Measurements from ENCODE around the gene NLRC5. TPM values are rescaled to one million over a fixed set of nuclear protein-coding genes. Genes with fewer than 3 reads are reported as not detected.
A peak's percentile ranks its signal among the peaks of the same experiment; 100 is the strongest.
"Not testable (repeated sequence)": the region's sequence is repeated elsewhere in the genome, so short reads cannot be mapped to it uniquely, and the experiment has no call there.

Gene NLRC5
- total RNA-seq, 2 donors from 2014 or later, result 0.64 to 0.97 TPM

DNA sequence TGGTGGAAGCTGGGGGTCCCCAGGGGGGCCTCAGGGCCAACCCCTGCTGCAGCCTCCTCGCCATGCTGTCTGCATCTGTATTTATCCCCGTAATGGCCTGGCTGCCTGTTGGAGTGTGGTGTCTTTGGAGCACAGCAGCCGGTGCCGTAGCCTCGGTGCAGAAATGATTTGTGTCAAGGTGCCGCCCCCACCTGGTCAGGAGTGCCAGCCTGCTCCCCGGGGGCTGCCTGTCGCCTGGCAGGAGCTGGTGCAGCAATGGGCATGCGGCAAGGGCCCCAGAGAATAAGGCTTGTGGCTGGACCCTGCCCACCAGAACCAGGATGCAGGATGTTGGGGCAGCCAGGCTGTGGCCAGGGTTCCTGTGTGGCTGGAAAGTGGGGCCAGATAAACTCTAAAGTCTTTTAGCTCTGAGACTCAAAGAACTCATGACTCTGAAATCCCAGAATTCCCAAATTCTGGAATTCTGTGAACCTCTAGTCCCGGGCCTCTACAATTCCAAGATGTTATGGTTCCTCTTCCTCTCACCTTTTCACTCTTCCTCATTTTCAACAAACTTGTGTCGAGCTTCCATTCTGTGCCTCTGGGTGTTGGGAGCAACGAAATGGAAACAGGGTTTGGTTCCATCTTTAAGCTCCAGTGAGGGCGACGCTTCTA, 109.0 kb downstream of the NLRC5 start:
- Histone ChIP-seq H3K27me3 (ENCODE audit: control insufficient read depth, insufficient read depth, low read length, poor library complexity, severe bottlenecking) (peaks cover 7% of the 10 kb centered on the region), H3K9ac (ENCODE audit: extremely low read depth, low read length, poor library complexity, severe bottlenecking) (no peak overlapping the region), H3K4me1 (ENCODE audit: control insufficient read depth, insufficient read depth, low read length) (no peaks in the 10 kb centered on the region), H3K4me3 (ENCODE audit: low read length) (no peak overlapping the region), H3K36me3 (ENCODE audit: control insufficient read depth, insufficient read depth, low read length) (no peaks in the 10 kb centered on the region), H3K27ac (ENCODE audit: low read depth, low read length) (no peak overlapping the region), H3K9me3 (ENCODE audit: control insufficient read depth, low read length) (no peaks in the 10 kb centered on the region)
- 85 to 89% methylated on average over 9 to 14 of the region's 14 CpGs for WGBS, 2 experiments (ENCODE audit: insufficient coverage in 1 of 2, insufficient read length in 1 of 2)
- TF ChIP-seq, protein P1, sequence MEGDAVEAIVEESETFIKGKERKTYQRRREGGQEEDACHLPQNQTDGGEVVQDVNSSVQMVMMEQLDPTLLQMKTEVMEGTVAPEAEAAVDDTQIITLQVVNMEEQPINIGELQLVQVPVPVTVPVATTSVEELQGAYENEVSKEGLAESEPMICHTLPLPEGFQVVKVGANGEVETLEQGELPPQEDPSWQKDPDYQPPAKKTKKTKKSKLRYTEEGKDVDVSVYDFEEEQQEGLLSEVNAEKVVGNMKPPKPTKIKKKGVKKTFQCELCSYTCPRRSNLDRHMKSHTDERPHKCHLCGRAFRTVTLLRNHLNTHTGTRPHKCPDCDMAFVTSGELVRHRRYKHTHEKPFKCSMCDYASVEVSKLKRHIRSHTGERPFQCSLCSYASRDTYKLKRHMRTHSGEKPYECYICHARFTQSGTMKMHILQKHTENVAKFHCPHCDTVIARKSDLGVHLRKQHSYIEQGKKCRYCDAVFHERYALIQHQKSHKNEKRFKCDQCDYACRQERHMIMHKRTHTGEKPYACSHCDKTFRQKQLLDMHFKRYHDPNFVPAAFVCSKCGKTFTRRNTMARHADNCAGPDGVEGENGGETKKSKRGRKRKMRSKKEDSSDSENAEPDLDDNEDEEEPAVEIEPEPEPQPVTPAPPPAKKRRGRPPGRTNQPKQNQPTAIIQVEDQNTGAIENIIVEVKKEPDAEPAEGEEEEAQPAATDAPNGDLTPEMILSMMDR (conservative IDR thresholded peaks at IDR 0.05), result no peak
- H3K27me3 Mint-ChIP-seq (ENCODE audit: insufficient read depth), result peaks cover 18% of the 10 kb centered on the region
- H3K4me3 Mint-ChIP-seq, result no peak overlapping the region
- H3K36me3 Mint-ChIP-seq (ENCODE audit: low read depth), result no peaks in the 10 kb centered on the region
- H3K27ac Mint-ChIP-seq, result no peak overlapping the region
- peak; percentile 68 for DNase-seq
- H3K9me3 Mint-ChIP-seq, result no peaks in the 10 kb centered on the region
- H3K4me1 Mint-ChIP-seq, result peaks cover 2% of the 10 kb centered on the region

DNA sequence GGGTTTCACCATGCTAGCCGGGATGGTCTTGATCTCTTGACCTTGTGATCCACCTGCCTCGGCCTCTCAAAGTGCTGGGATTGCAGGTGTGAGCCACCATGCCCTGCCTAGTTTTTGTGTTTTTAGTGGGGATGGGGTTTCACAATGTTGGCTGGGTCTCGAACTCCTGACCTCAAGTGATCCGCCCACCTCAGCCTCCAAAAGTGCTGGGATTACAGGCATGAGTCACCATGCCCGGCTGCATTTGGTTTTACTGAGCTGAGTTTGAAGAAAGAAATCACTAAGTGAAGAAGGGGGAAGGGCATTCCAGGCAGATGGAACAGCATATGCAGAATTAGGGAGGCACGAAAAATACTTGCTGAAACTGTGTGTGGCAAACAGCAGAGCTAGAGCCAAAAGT, 110.6 kb downstream of the NLRC5 start:
- H3K27me3 ChIP-seq (ENCODE audit: control insufficient read depth, insufficient read depth, low read length, poor library complexity, severe bottlenecking); H3K9me3 Mint-ChIP-seq; H3K36me3 Mint-ChIP-seq (ENCODE audit: low read depth); H3K4me3 ChIP-seq (ENCODE audit: low read length); H3K9ac ChIP-seq (ENCODE audit: extremely low read depth, low read length, poor library complexity, severe bottlenecking); H3K36me3 ChIP-seq (ENCODE audit: control insufficient read depth, insufficient read depth, low read length); H3K4me1 Mint-ChIP-seq; DNase-seq; H3K27ac Mint-ChIP-seq; H3K9me3 ChIP-seq (ENCODE audit: control insufficient read depth, low read length); H3K4me3 Mint-ChIP-seq; H3K27me3 Mint-ChIP-seq (ENCODE audit: insufficient read depth); H3K27ac ChIP-seq (ENCODE audit: low read depth, low read length); H3K4me1 ChIP-seq (ENCODE audit: control insufficient read depth, insufficient read depth, low read length): not testable (repeated sequence)
- 90% methylated on average over 4 to 6 of the region's 6 CpGs for WGBS, 2 experiments (ENCODE audit: insufficient coverage in 1 of 2, insufficient read length in 1 of 2)

DNA sequence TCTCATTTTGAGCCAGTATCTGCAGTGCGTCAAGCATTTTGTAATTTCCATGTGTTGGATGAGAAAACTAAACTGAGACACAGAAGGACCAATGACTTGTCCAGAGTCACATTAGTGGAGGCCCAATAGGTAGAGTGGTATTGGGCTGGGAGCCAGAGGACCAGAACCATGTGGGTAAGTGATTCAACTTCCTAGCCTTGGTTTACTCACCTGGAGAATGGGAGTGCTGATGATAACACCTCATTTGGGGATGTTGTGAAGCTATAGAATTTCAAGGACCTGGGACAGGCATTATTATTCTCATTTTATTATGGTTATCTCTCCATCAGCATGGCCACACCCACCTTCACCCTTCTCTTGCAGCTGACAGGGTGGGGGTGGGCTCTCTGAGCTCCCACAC, 111.1 kb downstream of the NLRC5 start:
- no peak overlapping the region for H3K9ac ChIP-seq (ENCODE audit: extremely low read depth, low read length, poor library complexity, severe bottlenecking)
- H3K27me3 ChIP-seq (ENCODE audit: control insufficient read depth, insufficient read depth, low read length, poor library complexity, severe bottlenecking), result no peaks in the 10 kb centered on the region
- H3K36me3 ChIP-seq (ENCODE audit: control insufficient read depth, insufficient read depth, low read length), result no peaks in the 10 kb centered on the region
- H3K4me1 ChIP-seq (ENCODE audit: control insufficient read depth, insufficient read depth, low read length), result no peaks in the 10 kb centered on the region
- no peak for DNase-seq
- H3K9me3 ChIP-seq (ENCODE audit: control insufficient read depth, low read length), result no peaks in the 10 kb centered on the region
- no peaks in the 10 kb centered on the region for H3K27me3 Mint-ChIP-seq (ENCODE audit: insufficient read depth)
- TF ChIP-seq, protein P1 (conservative IDR thresholded peaks at IDR 0.05), result no peak
- H3K27ac Mint-ChIP-seq, result no peak overlapping the region
- no peaks in the 10 kb centered on the region for H3K9me3 Mint-ChIP-seq
- H3K27ac ChIP-seq (ENCODE audit: low read depth, low read length), result no peak overlapping the region
- H3K36me3 Mint-ChIP-seq (ENCODE audit: low read depth), result no peaks in the 10 kb centered on the region
- 90 to 98% methylated on average over 1 of the region's 1 CpG for WGBS, 2 experiments (ENCODE audit: insufficient coverage in 1 of 2, insufficient read length in 1 of 2)
- no peak overlapping the region for H3K4me3 ChIP-seq (ENCODE audit: low read length)
- peaks cover 4% of the 10 kb centered on the region for H3K4me1 Mint-ChIP-seq
- H3K4me3 Mint-ChIP-seq, result no peak overlapping the region

All from endodermal cell (in vitro differentiated cells).